ENCODE measurements around the gene FAM210A.

GRCh38 chr18:13649397-13650390 lies 76.7 kb downstream of the FAM210A start:
- TF ChIP-seq, protein P1, sequence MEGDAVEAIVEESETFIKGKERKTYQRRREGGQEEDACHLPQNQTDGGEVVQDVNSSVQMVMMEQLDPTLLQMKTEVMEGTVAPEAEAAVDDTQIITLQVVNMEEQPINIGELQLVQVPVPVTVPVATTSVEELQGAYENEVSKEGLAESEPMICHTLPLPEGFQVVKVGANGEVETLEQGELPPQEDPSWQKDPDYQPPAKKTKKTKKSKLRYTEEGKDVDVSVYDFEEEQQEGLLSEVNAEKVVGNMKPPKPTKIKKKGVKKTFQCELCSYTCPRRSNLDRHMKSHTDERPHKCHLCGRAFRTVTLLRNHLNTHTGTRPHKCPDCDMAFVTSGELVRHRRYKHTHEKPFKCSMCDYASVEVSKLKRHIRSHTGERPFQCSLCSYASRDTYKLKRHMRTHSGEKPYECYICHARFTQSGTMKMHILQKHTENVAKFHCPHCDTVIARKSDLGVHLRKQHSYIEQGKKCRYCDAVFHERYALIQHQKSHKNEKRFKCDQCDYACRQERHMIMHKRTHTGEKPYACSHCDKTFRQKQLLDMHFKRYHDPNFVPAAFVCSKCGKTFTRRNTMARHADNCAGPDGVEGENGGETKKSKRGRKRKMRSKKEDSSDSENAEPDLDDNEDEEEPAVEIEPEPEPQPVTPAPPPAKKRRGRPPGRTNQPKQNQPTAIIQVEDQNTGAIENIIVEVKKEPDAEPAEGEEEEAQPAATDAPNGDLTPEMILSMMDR (IDR thresholded peaks at IDR 0.05; ENCODE audit: low read length): no peak
- TF ChIP-seq EZH2 (optimal IDR thresholded peaks at IDR 0.05; ENCODE audit: low read depth, low read length) (no peak), EZH2phosphoT487 (IDR thresholded peaks at IDR 0.05; ENCODE audit: low read length) (no peak)
